CD8-positive, alpha-beta memory T cell (primary cell): Measurements from ENCODE around the gene TOGARAM2. TPM values are rescaled to one million over a fixed set of nuclear protein-coding genes. Genes with fewer than 3 reads are reported as not detected.

ENCODE experiments used
- CTCF ChIA-PET: fragments of 350-600 bp; sonication (Branson Sonifier 250); formaldehyde crosslinking; loops from one replicate; lab custom pipeline; 2021; ENCODE audit warnings: antibody characterized with exemption; lab: Charles Lee
- POLR2A ChIA-PET: fragments of 350-600 bp; sonication (Branson Sonifier 250); formaldehyde crosslinking; loops from one replicate; lab custom pipeline; 2021; ENCODE audit warnings: antibody characterized with exemption; lab: Charles Lee
- DNase-seq, 5 donors: peaks; one replicate each; pipeline versions ENCODE4 v3.0.0 to v3.0.0-alpha.2; 2020 to 2022; ENCODE audit warnings: mixed read lengths in 1 of 5
- H3K27ac ChIP-seq: one replicate; pipeline ENCODE4 v1.7.0; 2013; ENCODE audit warnings: low read depth, mild to moderate bottlenecking, low read length, moderate library complexity
- H3K27me3 ChIP-seq: 2 replicates; pipeline ENCODE4 v1.7.0; 2013; ENCODE audit warnings: low read length, mild to moderate bottlenecking; ENCODE audit not compliant: insufficient read depth, poor library complexity, severe bottlenecking
- H3K36me3 ChIP-seq: 2 replicates; pipeline ENCODE4 v1.7.0; 2013; ENCODE audit warnings: mild to moderate bottlenecking, low read length, moderate library complexity; ENCODE audit not compliant: insufficient read depth
- H3K4me1 ChIP-seq: 2 replicates; pipeline ENCODE4 v1.7.0; 2013; ENCODE audit warnings: mild to moderate bottlenecking, low read length, moderate library complexity; ENCODE audit not compliant: insufficient read depth
- H3K4me3 ChIP-seq: 2 replicates; pipeline ENCODE4 v1.7.0; 2013; ENCODE audit warnings: mild to moderate bottlenecking, low read length
- H3K9me3 ChIP-seq: 2 replicates; pipeline ENCODE4 v1.7.0; 2013; ENCODE audit warnings: mild to moderate bottlenecking, low read length
- H3K27ac Mint-ChIP-seq, 8 donors: one replicate each; pipeline ENCODE4 v1.8.0; 2020 to 2021; ENCODE audit warnings: mixed read lengths in 8 of 8, mild to moderate bottlenecking in 6 of 8, inconsistent platforms in 3 of 8, moderate library complexity in 3 of 8
- H3K27me3 Mint-ChIP-seq, 2 donors: one replicate each; pipeline ENCODE4 v1.8.0; 2020 to 2021; ENCODE audit warnings: mixed read lengths in 2 of 2, mild to moderate bottlenecking in 1 of 2, moderate library complexity in 1 of 2
- H3K36me3 Mint-ChIP-seq, 3 donors: one replicate each; pipeline ENCODE4 v1.8.0; 2020 to 2021; ENCODE audit warnings: mixed read lengths in 3 of 3, inconsistent platforms in 1 of 3, mild to moderate bottlenecking in 1 of 3
- H3K4me1 Mint-ChIP-seq, 3 donors: one replicate each; pipeline ENCODE4 v1.8.0; 2020 to 2021; ENCODE audit warnings: mixed read lengths in 3 of 3, inconsistent platforms in 1 of 3, mild to moderate bottlenecking in 1 of 3
- H3K4me3 Mint-ChIP-seq, 7 donors: one replicate each; pipeline ENCODE4 v1.8.0; 2020 to 2021; ENCODE audit warnings: mixed read lengths in 7 of 7, mild to moderate bottlenecking in 6 of 7, moderate library complexity in 4 of 7, inconsistent platforms in 2 of 7
- H3K9me3 Mint-ChIP-seq, 5 donors: one replicate each; pipeline ENCODE4 v1.8.0; 2020 to 2022; ENCODE audit warnings: mixed read lengths in 5 of 5, mild to moderate bottlenecking in 3 of 5, moderate library complexity in 2 of 5, inconsistent platforms in 1 of 5
- polyA plus RNA-seq: library from polyadenylated mRNA; unstranded; fragments of 300-500 nt; fragmentation: Illumina TruSeq; gene quantifications from one replicate; pipeline ENCODE4 v1.2.3, GENCODE V29; 2021
- total RNA-seq, 2 experiments: library from RNA; stranded (reverse); gene quantifications; one replicate each; pipeline ENCODE4 v1.2.3, GENCODE V29; 2021

Gene TOGARAM2
- total and polyA plus RNA-seq, 3 experiments from 2014 or later, result 2.5 to 5.2 (median 5.0) TPM

- no peak overlapping the region for H3K4me3 Mint-ChIP-seq
- no peaks in the 10 kb centered on the region for H3K27me3 Mint-ChIP-seq
- Histone ChIP-seq H3K27me3 (no peaks in the 10 kb centered on the region), H3K9me3 (no peaks in the 10 kb centered on the region), H3K36me3 (peaks cover 3% of the 10 kb centered on the region), H3K4me1 (no peaks in the 10 kb centered on the region), H3K4me3 (no peak overlapping the region), H3K27ac (no peak overlapping the region)
- ChIA-PET POLR2A (no interaction called here), CTCF (interaction anchor here (1.6 kb wide), 1 partner anchor 64 kb away, joined by 4 read pairs; no protein-coding TSS in a partner anchor)
- no peak for DNase-seq
- no peaks in the 10 kb centered on the region for H3K9me3 Mint-ChIP-seq
- peaks cover 9 to 25% (median 10%) of the 10 kb centered on the region in 3 donors for H3K36me3 Mint-ChIP-seq
- H3K27ac Mint-ChIP-seq, result no peak overlapping the region
- H3K4me1 Mint-ChIP-seq, result peaks cover 0 to 2% (median 2%) of the 10 kb centered on the region in 3 donors
These were observed 30.0 kb upstream of the TOGARAM2 start for GRCh38 chr2:28950941-28951630.

GRCh38 chr2:28951910-28952835 lies 28.9 kb upstream of the TOGARAM2 start:
- H3K4me3 ChIP-seq, result no peak overlapping the region
- DNase-seq, result no peak
- Mint-ChIP-seq H3K27me3 (no peaks in the 10 kb centered on the region), H3K4me3 (no peak overlapping the region), H3K36me3 (peaks cover 6 to 18% (median 7%) of the 10 kb centered on the region in 3 donors), H3K9me3 (no peaks in the 10 kb centered on the region), H3K4me1 (peaks cover 0 to 10% (median 2%) of the 10 kb centered on the region in 3 donors), H3K27ac (peak overlapping the region in 5 of 8 donors; percentile 23 to 78 (median 49))
- no peaks in the 10 kb centered on the region for H3K9me3 ChIP-seq
- no peaks in the 10 kb centered on the region for H3K27me3 ChIP-seq
- ChIA-PET CTCF (no interaction called here), POLR2A (no interaction called here)
- H3K27ac ChIP-seq, result no peak overlapping the region
- peaks cover 3% of the 10 kb centered on the region for H3K36me3 ChIP-seq
- no peaks in the 10 kb centered on the region for H3K4me1 ChIP-seq

- POLR2A ChIA-PET, result no interaction called here
- no peak for DNase-seq
These were observed 28.3 kb upstream of the TOGARAM2 start for GRCh38 chr2:28952836-28953211.

GRCh38 chr2:28955467-28955866 lies 25.6 kb upstream of the TOGARAM2 start:
- no peaks in the 10 kb centered on the region for H3K36me3 ChIP-seq
- peak overlapping the region in 1 of 7 donors; percentile 57 for H3K4me3 Mint-ChIP-seq
- no peaks in the 10 kb centered on the region for H3K36me3 Mint-ChIP-seq
- peak overlapping the region in 1 of 8 donors; percentile 2 for H3K27ac Mint-ChIP-seq
- no peaks in the 10 kb centered on the region for H3K9me3 Mint-ChIP-seq
- H3K27me3 Mint-ChIP-seq, result no peaks in the 10 kb centered on the region
- ChIA-PET POLR2A (no interaction called here), CTCF (interaction anchor here (0.7 to 1.7 kb wide), 10 partner anchors 10 to 389 kb away, joined by 3 to 7 read pairs (median 3); no protein-coding TSS in a partner anchor)
- no peak overlapping the region for H3K4me3 ChIP-seq
- peaks cover 0 to 15% (median 5%) of the 10 kb centered on the region in 3 donors for H3K4me1 Mint-ChIP-seq
- H3K27me3 ChIP-seq, result no peaks in the 10 kb centered on the region
- H3K4me1 ChIP-seq, result no peaks in the 10 kb centered on the region
- no peak overlapping the region for H3K27ac ChIP-seq
- no peaks in the 10 kb centered on the region for H3K9me3 ChIP-seq
- DNase-seq, result no peak

More at GRCh38 chr2:28952836-28953211, 28.3 kb upstream of the TOGARAM2 start:
- Histone ChIP-seq H3K9me3 (no peaks in the 10 kb centered on the region), H3K27me3 (no peaks in the 10 kb centered on the region), H3K4me1 (no peaks in the 10 kb centered on the region), H3K27ac (no peak overlapping the region), H3K4me3 (no peak overlapping the region), H3K36me3 (peaks cover 3% of the 10 kb centered on the region)
- Mint-ChIP-seq H3K27ac (peak overlapping the region in 1 of 8 donors; percentile 49), H3K4me3 (no peak overlapping the region), H3K27me3 (no peaks in the 10 kb centered on the region), H3K4me1 (peaks cover 0 to 10% (median 2%) of the 10 kb centered on the region in 3 donors), H3K36me3 (peaks cover 6 to 15% (median 7%) of the 10 kb centered on the region in 3 donors), H3K9me3 (no peaks in the 10 kb centered on the region)
- CTCF ChIA-PET, result no interaction called here

- H3K4me1 ChIP-seq, result no peaks in the 10 kb centered on the region
- DNase-seq, result peak in 4 of 5 donors; percentile 10 to 74 (median 22)
- Mint-ChIP-seq H3K27ac (peak overlapping the region in 1 of 8 donors; percentile 20), H3K4me1 (peaks cover 0 to 15% (median 5%) of the 10 kb centered on the region in 3 donors), H3K36me3 (no peaks in the 10 kb centered on the region), H3K9me3 (no peaks in the 10 kb centered on the region), H3K4me3 (peak overlapping the region in 2 of 7 donors; percentile 81 to 83), H3K27me3 (no peaks in the 10 kb centered on the region)
- CTCF ChIA-PET, result interaction anchor here (0.7 to 1.7 kb wide), 10 partner anchors 11 to 390 kb away, joined by 3 to 7 read pairs (median 3); no protein-coding TSS in a partner anchor
- no peaks in the 10 kb centered on the region for H3K36me3 ChIP-seq
- no peak overlapping the region for H3K27ac ChIP-seq
- POLR2A ChIA-PET, result no interaction called here
- no peaks in the 10 kb centered on the region for H3K9me3 ChIP-seq
- no peaks in the 10 kb centered on the region for H3K27me3 ChIP-seq
- H3K4me3 ChIP-seq, result peak overlapping the region; percentile 44
These were observed 24.7 kb upstream of the TOGARAM2 start for GRCh38 chr2:28956415-28956826.

GRCh38 chr2:28956890-28957289 lies 24.2 kb upstream of the TOGARAM2 start:
- Mint-ChIP-seq H3K36me3 (no peaks in the 10 kb centered on the region), H3K27ac (peak overlapping the region in 2 of 8 donors; percentile 20 to 38), H3K27me3 (no peaks in the 10 kb centered on the region), H3K4me3 (peak overlapping the region in 2 of 7 donors; percentile 81 to 83), H3K4me1 (peaks cover 0 to 15% (median 5%) of the 10 kb centered on the region in 3 donors), H3K9me3 (no peaks in the 10 kb centered on the region)
- H3K27me3 ChIP-seq, result no peaks in the 10 kb centered on the region
- peak overlapping the region; percentile 44 for H3K4me3 ChIP-seq
- H3K4me1 ChIP-seq, result no peaks in the 10 kb centered on the region
- no peaks in the 10 kb centered on the region for H3K36me3 ChIP-seq
- no peak for DNase-seq
- ChIA-PET POLR2A (no interaction called here), CTCF (interaction anchor here (0.7 to 1.7 kb wide), 7 partner anchors 54 to 250 kb away, joined by 3 to 7 read pairs (median 3); no protein-coding TSS in a partner anchor)
- no peaks in the 10 kb centered on the region for H3K9me3 ChIP-seq
- no peak overlapping the region for H3K27ac ChIP-seq

GRCh38 chr2:28958689-28959088 lies 22.4 kb upstream of the TOGARAM2 start:
- POLR2A ChIA-PET, result interaction anchor here (0.7 kb wide), 1 partner anchor 53 kb away, joined by 3 read pairs; no protein-coding TSS in a partner anchor

More at GRCh38 chr2:28958689-28959088, 22.4 kb upstream of the TOGARAM2 start:
- peak in 3 of 5 donors; percentile 29 to 57 (median 50) for DNase-seq
- Histone ChIP-seq H3K36me3 (no peaks in the 10 kb centered on the region), H3K27me3 (no peaks in the 10 kb centered on the region), H3K4me3 (no peak overlapping the region), H3K27ac (no peak overlapping the region), H3K4me1 (no peaks in the 10 kb centered on the region), H3K9me3 (no peaks in the 10 kb centered on the region)
- peak overlapping the region in 1 of 8 donors; percentile 11 for H3K27ac Mint-ChIP-seq
- H3K4me3 Mint-ChIP-seq, result no peak overlapping the region
- no peaks in the 10 kb centered on the region for H3K36me3 Mint-ChIP-seq
- CTCF ChIA-PET, result interaction anchor here (0.7 to 2.2 kb wide), 22 partner anchors 10 to 250 kb away, joined by 3 to 15 read pairs (median 4); no protein-coding TSS in a partner anchor
- peaks cover 0 to 15% (median 5%) of the 10 kb centered on the region in 3 donors for H3K4me1 Mint-ChIP-seq
- no peaks in the 10 kb centered on the region for H3K9me3 Mint-ChIP-seq
- no peaks in the 10 kb centered on the region for H3K27me3 Mint-ChIP-seq
